Neural progenitor cell (in vitro differentiated cells): ENCODE results near the gene UROS. TPM values are rescaled to one million over a fixed set of nuclear protein-coding genes. Genes with fewer than 3 reads are reported as not detected.

ENCODE experiments used
- DNase-seq: peaks from one replicate; pipeline ENCODE4 v3.0.0-alpha.2; 2016; ENCODE audit warnings: low spot score
- H2AFZ ChIP-seq: fragments of 200-600 bp; sonication (generic); replicated peaks from 2 replicates; pipeline ENCODE4 v1.6.1; 2016; ENCODE audit warnings: antibody characterized with exemption
- H3F3A ChIP-seq: fragments of 200-600 bp; sonication (generic); 2 replicates; pipeline ENCODE4 v1.6.1; 2016; ENCODE audit warnings: antibody characterized with exemption, low read depth
- H3K27ac ChIP-seq: fragments of 200-600 bp; sonication (generic); 2 replicates; pipeline ENCODE4 v1.5.1; 2016; ENCODE audit warnings: mild to moderate bottlenecking
- H3K27me3 ChIP-seq: fragments of 200-600 bp; sonication (generic); 2 replicates; pipeline ENCODE4 v1.6.1; 2016; ENCODE audit warnings: mild to moderate bottlenecking, moderate library complexity
- H3K36me3 ChIP-seq: fragments of 200-600 bp; sonication (generic); 2 replicates; pipeline ENCODE4 v1.5.1; 2016
- H3K4me1 ChIP-seq: fragments of 200-600 bp; sonication (generic); 2 replicates; pipeline ENCODE4 v1.6.1; 2016; ENCODE audit warnings: mixed run types
- H3K4me2 ChIP-seq: fragments of 200-600 bp; sonication (generic); 2 replicates; pipeline ENCODE4 v1.6.1; 2016
- H3K4me3 ChIP-seq: fragments of 200-600 bp; sonication (generic); 2 replicates; pipeline ENCODE4 v1.5.1; 2016
- H3K79me2 ChIP-seq: fragments of 200-600 bp; sonication (generic); 2 replicates; pipeline ENCODE4 v1.6.1; 2016; ENCODE audit warnings: low read depth
- H3K9ac ChIP-seq: fragments of 200-600 bp; sonication (generic); 2 replicates; pipeline ENCODE4 v1.6.1; 2016
- H3K9me3 ChIP-seq: fragments of 200-600 bp; sonication (generic); 2 replicates; pipeline ENCODE4 v1.5.1; 2016; ENCODE audit warnings: low read depth
- H4K20me1 ChIP-seq: fragments of 200-600 bp; sonication (generic); 2 replicates; pipeline ENCODE4 v1.6.1; 2016; ENCODE audit warnings: low read depth
- H3K27ac Mint-ChIP-seq: 3 replicates; pipeline ENCODE4 v1.8.0; 2021; ENCODE audit warnings: mixed read lengths
- H3K27me3 Mint-ChIP-seq: 2 replicates; pipeline ENCODE4 v1.8.0; 2022; ENCODE audit warnings: low read depth, mild to moderate bottlenecking, inconsistent platforms, moderate library complexity, mixed read lengths; ENCODE audit not compliant: insufficient read depth
- H3K36me3 Mint-ChIP-seq: 3 replicates; pipeline ENCODE4 v1.8.0; 2021; ENCODE audit warnings: mixed read lengths
- H3K4me1 Mint-ChIP-seq: 3 replicates; pipeline ENCODE4 v1.8.0; 2021; ENCODE audit warnings: mixed read lengths
- H3K4me3 Mint-ChIP-seq: 3 replicates; pipeline ENCODE4 v1.8.0; 2021; ENCODE audit warnings: mild to moderate bottlenecking, moderate library complexity, mixed read lengths
- H3K9me3 Mint-ChIP-seq: 3 replicates; pipeline ENCODE4 v1.8.0; 2020; ENCODE audit warnings: mixed read lengths
- CTCF ChIP-seq: fragments of 200-600 bp; sonication (generic); IDR thresholded peaks from 2 replicates; pipeline ENCODE4 v1.5.1; 2017; ENCODE audit warnings: antibody characterized with exemption, mild to moderate bottlenecking
- EZH2 ChIP-seq: fragments of 200-600 bp; sonication (generic); IDR thresholded peaks from 2 replicates; pipeline ENCODE4 v1.6.1; 2017; ENCODE audit warnings: antibody characterized with exemption, mild to moderate bottlenecking, moderate library complexity
- EZH2phosphoT487 ChIP-seq: fragments of 200-600 bp; sonication (generic); IDR thresholded peaks from 2 replicates; pipeline ENCODE4 v1.6.1; 2017; ENCODE audit warnings: antibody characterized with exemption
- total RNA-seq: library from RNA; depleted of rRNA; stranded (reverse); fragments of >200 nt; gene quantifications from 2 replicates; pipeline ENCODE4 v1.2.3, GENCODE V29; 2015; ENCODE audit warnings: low replicate concordance

Gene UROS
- total RNA-seq, 1 donor from 2014 or later = 82.2 TPM

DNA sequence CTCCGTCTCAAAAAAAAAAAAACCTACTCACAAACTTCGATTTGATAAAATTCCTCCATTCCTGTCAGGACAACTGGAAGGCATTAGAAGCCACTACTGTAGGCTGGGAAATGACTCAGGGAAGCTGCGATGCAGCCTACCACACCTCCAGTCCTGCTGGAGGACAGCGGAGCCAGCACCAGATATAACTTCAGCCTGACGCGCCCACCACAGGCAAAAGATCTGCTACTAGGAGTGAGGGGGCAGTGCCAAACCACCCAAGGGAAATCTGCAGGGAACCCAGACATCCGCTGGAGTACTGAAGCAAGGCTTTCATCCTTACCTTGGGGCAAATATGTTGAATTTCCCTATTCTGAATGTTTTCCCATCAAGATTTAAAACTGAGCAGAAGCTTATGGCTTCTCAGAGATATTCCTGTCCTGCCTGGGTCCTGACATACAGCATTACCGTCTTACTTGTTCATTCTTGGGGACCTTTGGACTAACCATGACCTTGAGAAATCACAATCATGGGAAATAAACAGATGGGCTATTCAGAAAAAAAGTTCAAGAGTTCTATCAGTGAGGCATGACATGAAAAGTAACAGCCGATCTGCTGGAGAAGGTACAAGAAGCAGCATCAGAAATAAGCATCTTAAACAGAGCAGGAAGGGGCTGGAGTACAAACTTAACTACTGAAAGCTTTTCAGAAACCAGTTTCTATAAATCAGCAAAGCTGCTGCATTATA, 20.7 kb upstream of the UROS start:
- Histone ChIP-seq H4K20me1 (no peaks in the 10 kb centered on the region), H3K4me1 (no peaks in the 10 kb centered on the region), H3K27me3 (no peaks in the 10 kb centered on the region), H3K9me3 (no peaks in the 10 kb centered on the region), H3K79me2 (no peaks in the 10 kb centered on the region), H3K27ac (no peak overlapping the region), H3F3A (no peaks in the 10 kb centered on the region), H3K4me3 (no peak overlapping the region), H2AFZ (no peak overlapping the region), H3K36me3 (peaks cover 3% of the 10 kb centered on the region), H3K4me2 (no peak overlapping the region), H3K9ac (no peak overlapping the region)
- no peak for DNase-seq
- Mint-ChIP-seq H3K27ac (peak overlapping the region; percentile 8), H3K27me3 (peaks cover 2% of the 10 kb centered on the region), H3K4me3 (no peak overlapping the region), H3K9me3 (no peaks in the 10 kb centered on the region), H3K36me3 (peaks cover 27% of the 10 kb centered on the region), H3K4me1 (no peaks in the 10 kb centered on the region)
- TF ChIP-seq EZH2 (no peak), CTCF (no peak), EZH2phosphoT487 (no peak)

DNA sequence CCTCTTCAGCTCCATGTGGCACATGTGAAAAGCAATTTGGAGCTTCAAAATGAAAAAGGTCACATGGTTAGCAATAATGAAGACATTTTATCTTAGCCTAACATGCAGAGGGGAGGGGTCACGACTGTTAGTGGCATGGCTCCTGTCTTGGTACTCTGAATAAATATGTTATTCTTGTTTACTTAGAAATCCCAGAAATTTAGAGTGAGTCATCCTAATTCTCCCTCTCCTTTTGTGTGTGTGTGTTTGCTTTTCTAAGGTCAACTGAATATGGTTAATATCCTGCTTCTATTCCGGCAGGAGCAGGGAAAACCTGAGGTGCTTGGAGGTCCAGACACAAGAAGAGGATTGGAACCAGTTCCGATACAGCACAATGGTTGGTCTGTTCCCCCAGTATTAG, 17.9 kb upstream of the UROS start:
- Histone ChIP-seq H3F3A (no peaks in the 10 kb centered on the region), H2AFZ (no peak overlapping the region), H3K4me1 (no peaks in the 10 kb centered on the region), H4K20me1 (no peaks in the 10 kb centered on the region), H3K9me3 (no peaks in the 10 kb centered on the region), H3K4me3 (no peak overlapping the region), H3K36me3 (peaks cover 6% of the 10 kb centered on the region), H3K4me2 (no peak overlapping the region), H3K79me2 (no peaks in the 10 kb centered on the region), H3K9ac (no peak overlapping the region), H3K27ac (no peak overlapping the region), H3K27me3 (no peaks in the 10 kb centered on the region)
- Mint-ChIP-seq H3K27me3 (no peaks in the 10 kb centered on the region), H3K4me1 (no peaks in the 10 kb centered on the region), H3K9me3 (no peaks in the 10 kb centered on the region), H3K36me3 (peaks cover 27% of the 10 kb centered on the region), H3K4me3 (no peak overlapping the region), H3K27ac (no peak overlapping the region)
- TF ChIP-seq EZH2 = no peak
- TF ChIP-seq CTCF = no peak
- no peak for TF ChIP-seq EZH2phosphoT487
- DNase-seq = no peak

- Histone ChIP-seq H3K9ac (no peak overlapping the region), H3F3A (no peaks in the 10 kb centered on the region), H3K9me3 (no peaks in the 10 kb centered on the region), H2AFZ (no peak overlapping the region), H3K27ac (no peak overlapping the region), H3K4me1 (no peaks in the 10 kb centered on the region), H3K79me2 (no peaks in the 10 kb centered on the region), H3K4me3 (no peak overlapping the region), H4K20me1 (no peaks in the 10 kb centered on the region), H3K27me3 (no peaks in the 10 kb centered on the region), H3K4me2 (no peak overlapping the region), H3K36me3 (peaks cover 6% of the 10 kb centered on the region)
- no peak for DNase-seq
- Mint-ChIP-seq H3K4me1 (no peaks in the 10 kb centered on the region), H3K4me3 (no peak overlapping the region), H3K9me3 (no peaks in the 10 kb centered on the region), H3K27me3 (no peaks in the 10 kb centered on the region), H3K36me3 (peaks cover 28% of the 10 kb centered on the region), H3K27ac (no peak overlapping the region)
- TF ChIP-seq CTCF = no peak
Observed at GRCh38 chr10:125840406-125840805, 17.3 kb upstream of the UROS start.
